A549 (cell line): ENCODE data around the gene RARA. TPM values are rescaled to one million over a fixed set of nuclear protein-coding genes. Genes with fewer than 3 reads are reported as not detected.

Experiments used
- ATAC-seq, 2 experiments: fragments of 200-7000 bp in 1 of 2; fragments of >200 bp in 1 of 2; cut with Nextera tagmentation in 1 of 2; cut with Tn5 transposase in 1 of 2; 3 replicates each; pipeline versions ENCODE4 v1.8.0 to v1.9.1; 2018 to 2020; ENCODE audit warnings: mild to moderate bottlenecking in 1 of 2, moderate library complexity in 1 of 2
- CTCF ChIA-PET: fragments of 300-600 bp; sonication (Branson Sonifier 250); formaldehyde crosslinking; extraction: SDS; loops from one replicate; lab custom pipeline; 2021; ENCODE audit warnings: antibody characterized with exemption, inconsistent platforms; lab: Yijun Ruan, JAX
- POLR2A ChIA-PET: fragments of 350-600 bp; formaldehyde crosslinking; extraction: SDS; loops from one replicate; lab custom pipeline; 2021; ENCODE audit warnings: antibody characterized with exemption, inconsistent platforms; lab: Yijun Ruan, JAX
- DNase-seq, 2 experiments: peaks; one replicate each; pipeline versions ENCODE4 v3.0.0 to v3.0.0-alpha.2; 2011 to 2016; ENCODE audit warnings: low read depth in 1 of 2, low spot score in 1 of 2
- FAIRE-seq: peaks from 2 replicates; lab custom pipeline; 2011; peaks lifted over from hg19 to GRCh38; lab: Jason Lieb, UNC
- H3K27ac ChIP-seq, 2 experiments: fragments of >200 bp; sonication (Bioruptor Twin); formaldehyde crosslinking; 3 replicates each; pipeline ENCODE4 v1.5.1; 2016 to 2017
- H3K4me1 ChIP-seq: fragments of >200 bp; sonication (Bioruptor Twin); formaldehyde crosslinking; 3 replicates; pipeline ENCODE4 v1.6.1; 2016
- H3K4me2 ChIP-seq: fragments of >200 bp; sonication (Bioruptor Twin); formaldehyde crosslinking; 3 replicates; pipeline ENCODE4 v1.6.1; 2016
- H3K4me3 ChIP-seq: fragments of >200 bp; sonication (Bioruptor Twin); formaldehyde crosslinking; 3 replicates; pipeline ENCODE4 v1.5.1; 2016
- H3K9me3 ChIP-seq: fragments of >200 bp; sonication (Bioruptor Twin); formaldehyde crosslinking; 3 replicates; pipeline ENCODE4 v1.6.1; 2016
- BHLHE40 ChIP-seq: IDR thresholded peaks from 2 replicates; pipeline ENCODE4 v1.6.1; 2012; ENCODE audit warnings: low read depth, low read length, inconsistent platforms
- CBX2 ChIP-seq: fragments of 200-600 bp; sonication (generic); IDR thresholded peaks from 2 replicates; pipeline ENCODE4 v1.6.1; 2016; ENCODE audit warnings: low read depth, mild to moderate bottlenecking, borderline replicate concordance
- CBX8 ChIP-seq: fragments of 200-600 bp; sonication (generic); IDR thresholded peaks from 2 replicates; pipeline ENCODE4 v1.6.1; 2016
- CHD2 ChIP-seq: fragments of 150-350 bp; IDR thresholded peaks from 2 replicates; pipeline ENCODE4 v1.6.1; 2014; ENCODE audit warnings: low read length; ENCODE audit not compliant: partially characterized antibody
- CHD4 ChIP-seq: fragments of 200-600 bp; sonication (generic); IDR thresholded peaks from 2 replicates; pipeline ENCODE4 v1.6.1; 2016; ENCODE audit warnings: antibody characterized with exemption, mild to moderate bottlenecking, borderline replicate concordance
- EP300 ChIP-seq, 2 experiments: fragments of >200 bp; sonication (Bioruptor Twin); formaldehyde crosslinking; IDR thresholded peaks; 2 replicates in 1 of 2; 3 replicates in 1 of 2; pipeline ENCODE4 v1.6.1; 2016 to 2017
- ESRRA ChIP-seq: fragments of 150-350 bp; IDR thresholded peaks from 2 replicates; pipeline ENCODE4 v1.6.1; 2014; ENCODE audit warnings: mild to moderate bottlenecking, low read length, borderline replicate concordance
- FOSB ChIP-seq: fragments of 250-450 bp; sonication (Bioruptor Pico); IDR thresholded peaks from 2 replicates; pipeline ENCODE4 v1.5.0; 2020; ENCODE audit warnings: mild to moderate bottlenecking, moderate library complexity
- FOSL2 ChIP-seq, 2 experiments: fragments of 450-650 bp in 1 of 2; fragments of >200 bp in 1 of 2; sonication (Bioruptor Twin) in 1 of 2; formaldehyde crosslinking; IDR thresholded peaks; 2 replicates each; pipeline versions ENCODE4 v1.5.0 to v1.6.1; 2016 to 2020; ENCODE audit warnings: mild to moderate bottlenecking in 1 of 2, moderate library complexity in 1 of 2
- HOXB13 ChIP-seq: fragments of 250-450 bp; sonication (Bioruptor Pico); IDR thresholded peaks from 2 replicates; pipeline ENCODE4 v1.5.0; 2020; ENCODE audit warnings: low read depth, mild to moderate bottlenecking, moderate library complexity
- JUNB ChIP-seq: fragments of >200 bp; sonication (Bioruptor Twin); formaldehyde crosslinking; IDR thresholded peaks from 2 replicates; pipeline ENCODE4 v1.6.1; 2016
- KDM1A ChIP-seq: fragments of 200-600 bp; sonication (generic); IDR thresholded peaks from 2 replicates; pipeline ENCODE4 v1.6.1; 2016; ENCODE audit warnings: low read depth, mild to moderate bottlenecking
- KDM5A ChIP-seq: fragments of 200-600 bp; sonication (generic); IDR thresholded peaks from 2 replicates; pipeline ENCODE4 v1.6.1; 2016; ENCODE audit warnings: antibody characterized with exemption, mild to moderate bottlenecking
- NFE2L2 ChIP-seq: fragments of 150-350 bp; conservative IDR thresholded peaks from 2 replicates; pipeline ENCODE4 v1.6.1; 2014; ENCODE audit warnings: low read length
- POLR2AphosphoS2 ChIP-seq: conservative IDR thresholded peaks from 2 replicates; pipeline ENCODE4 v1.6.1; 2012; ENCODE audit warnings: low read length, improper control_type of control experiment, inconsistent platforms
- RAD21 ChIP-seq, 2 experiments: fragments of >200 bp in 1 of 2; sonication (Bioruptor Twin) in 1 of 2; formaldehyde crosslinking in 1 of 2; IDR thresholded peaks in 1 of 2; conservative IDR thresholded peaks in 1 of 2; 2 replicates in 1 of 2; 3 replicates in 1 of 2; pipeline ENCODE4 v1.6.1; 2012 to 2018; ENCODE audit warnings: inconsistent platforms in 1 of 2
- RFX5 ChIP-seq: fragments of 450-650 bp; IDR thresholded peaks from 2 replicates; pipeline ENCODE4 v1.7.1; 2014; ENCODE audit warnings: antibody characterized with exemption, mild to moderate bottlenecking, moderate library complexity
- SMC3 ChIP-seq: fragments of >200 bp; sonication (Bioruptor Twin); formaldehyde crosslinking; IDR thresholded peaks from 3 replicates; pipeline ENCODE4 v1.6.1; 2018; ENCODE audit warnings: inconsistent platforms
- SREBF2 ChIP-seq: fragments of 450-650 bp; IDR thresholded peaks from 2 replicates; pipeline ENCODE4 v1.6.1; 2014; ENCODE audit warnings: mild to moderate bottlenecking, moderate library complexity
- TFCP2L1 ChIP-seq: fragments of 250-450 bp; sonication (Bioruptor Pico); IDR thresholded peaks from 2 replicates; pipeline ENCODE4 v1.5.0; 2021; ENCODE audit warnings: mild to moderate bottlenecking
- TP53 ChIP-seq: fragments of 250-450 bp; sonication (Bioruptor Pico); IDR thresholded peaks from 2 replicates; pipeline ENCODE4 v1.5.0; 2021; ENCODE audit warnings: mild to moderate bottlenecking, moderate library complexity
- ZC3H11A ChIP-seq: fragments of 450-650 bp; IDR thresholded peaks from 2 replicates; pipeline ENCODE4 v1.6.1; 2014; ENCODE audit warnings: antibody characterized with exemption, mild to moderate bottlenecking
- WGBS: methylation state at CpG from one replicate; pipeline ENCODE4 v1.1.6; 2017; ENCODE audit errors: missing lambda C conversion rate; 5-methylcytosine and 5-hydroxymethylcytosine counted together
- polyA plus RNA-seq, 4 experiments: library from polyadenylated mRNA; depleted of rRNA in 3 of 4; stranded (reverse); fragments of >200 nt; fragmentation: RNase III in 1 of 4; extraction: RNeasy Plus Mini Kit Qiagen cat#74134 plus additional on column Dnase treatment in 1 of 4; gene quantifications; 2 replicates in 3 of 4; 3 replicates in 1 of 4; pipeline ENCODE4 v1.2.3, GENCODE V29; 2011 to 2017
- small RNA-seq, 6 experiments: library from RNA; depleted of rRNA; stranded (forward); fragments of <200 nt; gene quantifications; one replicate each; pipeline ENCODE3, GENCODE V24; 2012
- TF ChIP-seq, protein P1 (sequence below): IDR thresholded peaks from 2 replicates; pipeline ENCODE4 v1.6.1; 2012; ENCODE audit warnings: low read depth, borderline replicate concordance
- TF ChIP-seq, protein P2 (sequence below): fragments of 150-350 bp; IDR thresholded peaks from 2 replicates; pipeline ENCODE4 v1.6.1; 2014; ENCODE audit warnings: low read depth, mild to moderate bottlenecking, low read length

The RARA gene
- polyA plus RNA-seq, 2 of the 4 experiments (the other 2 are of a cell fraction), result 8.6 to 17.2 TPM

DNA sequence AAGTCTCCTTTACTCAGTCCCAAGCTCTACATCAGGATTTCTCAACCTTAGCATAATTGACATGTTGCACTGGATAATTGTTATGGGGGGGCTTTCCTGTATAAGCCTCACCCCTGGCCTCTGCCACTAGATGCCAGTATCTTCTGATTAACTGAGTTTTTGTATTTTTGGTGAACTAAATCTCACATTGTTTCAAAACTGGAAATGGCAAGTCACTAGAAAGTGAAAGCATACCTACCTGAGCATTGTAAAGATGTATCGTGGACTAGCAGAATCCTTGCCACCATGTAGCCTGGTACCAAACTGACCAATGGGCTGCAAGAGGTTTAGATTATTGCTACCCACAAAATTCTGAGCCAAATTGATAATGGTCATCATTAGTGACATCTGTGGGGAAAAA lies 93.7 kb downstream of the RARA start:
- Histone ChIP-seq H3K9me3 (no peaks in the 10 kb centered on the region), H3K4me3 (no peak overlapping the region), H3K4me1 (peaks cover 12% of the 10 kb centered on the region; the same call in 1 of the 3 replicates), H3K4me2 (no peak overlapping the region), H3K27ac (peak overlapping the region in 1 of 2 experiments; percentile 0; a peak in 1 of 6 replicates)
- FAIRE-seq (no peak), ATAC-seq (no peak), DNase-seq (no peak)
- ChIA-PET CTCF (interaction anchor here (0.9 to 6.8 kb wide), 9 partner anchors 9 to 158 kb away, joined by 3 to 113 read pairs (median 7); partner anchors contain the start of gene TOP2A), POLR2A (no interaction called here)
- no peak for TF ChIP-seq CBX8
- TF ChIP-seq, protein P1, sequence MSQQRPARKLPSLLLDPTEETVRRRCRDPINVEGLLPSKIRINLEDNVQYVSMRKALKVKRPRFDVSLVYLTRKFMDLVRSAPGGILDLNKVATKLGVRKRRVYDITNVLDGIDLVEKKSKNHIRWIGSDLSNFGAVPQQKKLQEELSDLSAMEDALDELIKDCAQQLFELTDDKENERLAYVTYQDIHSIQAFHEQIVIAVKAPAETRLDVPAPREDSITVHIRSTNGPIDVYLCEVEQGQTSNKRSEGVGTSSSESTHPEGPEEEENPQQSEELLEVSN, result no peak
- no peak for TF ChIP-seq RFX5
- TF ChIP-seq POLR2AphosphoS2, result no peak
- TF ChIP-seq KDM5A, result no peak
- no peak for TF ChIP-seq FOSL2 (IDR thresholded peaks at IDR 0.05)
- no peak for TF ChIP-seq FOSL2 (CRISPR knock-in tag; IDR thresholded peaks at IDR 0.05)
- no peak for TF ChIP-seq CHD2
- TF ChIP-seq CBX2, result no peak
- no peak for TF ChIP-seq FOSB
- no peak for TF ChIP-seq SMC3
- no peak for TF ChIP-seq TP53 (CRISPR knock-in tag)
- TF ChIP-seq RAD21 (conservative IDR thresholded peaks at IDR 0.05 in 1 of 2, IDR thresholded peaks at IDR 0.05 in 1 of 2), result no peak
- WGBS, result 97% methylated on average over 1 of the region's 1 CpG

DNA sequence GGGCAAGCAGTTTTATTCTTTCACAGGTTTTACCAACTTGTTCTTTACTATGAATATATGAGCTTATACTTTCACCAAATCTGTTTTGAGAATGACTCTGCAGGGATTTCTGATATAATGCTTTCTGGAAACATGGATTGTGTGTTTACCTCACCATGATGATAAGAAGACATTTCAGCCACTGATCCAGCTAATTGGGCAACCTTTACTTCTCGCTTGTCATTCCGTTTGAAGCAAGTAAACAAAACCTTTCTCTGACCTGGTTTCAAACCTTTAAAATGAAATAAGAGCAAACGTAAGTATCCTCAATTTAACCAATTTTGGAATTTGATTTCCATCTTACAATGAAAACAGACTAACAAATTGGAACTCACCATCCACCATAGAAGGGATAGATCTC lies 95.0 kb downstream of the RARA start:
- no peak for TF ChIP-seq ZC3H11A
- no peak for TF ChIP-seq ESRRA
- TF ChIP-seq, protein P2, sequence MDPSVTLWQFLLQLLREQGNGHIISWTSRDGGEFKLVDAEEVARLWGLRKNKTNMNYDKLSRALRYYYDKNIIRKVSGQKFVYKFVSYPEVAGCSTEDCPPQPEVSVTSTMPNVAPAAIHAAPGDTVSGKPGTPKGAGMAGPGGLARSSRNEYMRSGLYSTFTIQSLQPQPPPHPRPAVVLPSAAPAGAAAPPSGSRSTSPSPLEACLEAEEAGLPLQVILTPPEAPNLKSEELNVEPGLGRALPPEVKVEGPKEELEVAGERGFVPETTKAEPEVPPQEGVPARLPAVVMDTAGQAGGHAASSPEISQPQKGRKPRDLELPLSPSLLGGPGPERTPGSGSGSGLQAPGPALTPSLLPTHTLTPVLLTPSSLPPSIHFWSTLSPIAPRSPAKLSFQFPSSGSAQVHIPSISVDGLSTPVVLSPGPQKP, result no peak
- TF ChIP-seq RAD21 (conservative IDR thresholded peaks at IDR 0.05 in 1 of 2, IDR thresholded peaks at IDR 0.05 in 1 of 2), result no peak
- no peak for TF ChIP-seq KDM1A
- no peak for TF ChIP-seq NFE2L2
- TF ChIP-seq EP300 (IDR thresholded peaks at IDR 0.05), result no peak
- no peak for TF ChIP-seq CHD2
- TF ChIP-seq TFCP2L1, result no peak
- TF ChIP-seq JUNB, result no peak
- TF ChIP-seq HOXB13 (CRISPR knock-in tag), result no peak
- TF ChIP-seq SREBF2, result no peak
- TF ChIP-seq, protein P1, result no peak
- TF ChIP-seq CHD4, result no peak
- no peak for TF ChIP-seq BHLHE40
- FAIRE-seq (no peak), ATAC-seq (no peak), DNase-seq (no peak)
- 84% methylated on average over 3 of the region's 3 CpGs for WGBS
- POLR2A ChIA-PET, result no interaction called here
- Histone ChIP-seq H3K9me3 (no peaks in the 10 kb centered on the region), H3K27ac (no peak overlapping the region), H3K4me2 (no peak overlapping the region), H3K4me1 (peaks cover 12% of the 10 kb centered on the region; the same call in 1 of the 3 replicates), H3K4me3 (no peak overlapping the region)
- CTCF ChIA-PET, result interaction anchor here (1.1 to 2.8 kb wide), 3 partner anchors 11 to 157 kb away, joined by 3 to 10 read pairs (median 9); partner anchors contain the start of gene TOP2A

Small RNA genes within 50 kb of the gene (small RNA-seq; reads per million reads assigned to genes)
- gene RF00019 (0 reads per million in 6 experiments), gene RNA5SP441 (0 to 19.7 (median 0) reads per million in 6 experiments)

Other genes with a start within 250 kb of the RARA start
- 20.1 and 27.4 TPM in 2 replicates for gene THRA, start 246.2 kb upstream of the RARA start, polyA plus RNA-seq (2011; rRNA removed)
- gene THRA, start 246.2 kb upstream of the RARA start, polyA plus RNA-seq (2017; fragmentation: RNase III; extraction: RNeasy Plus Mini Kit Qiagen cat#74134 plus additional on column Dnase treatment), result 16.1 to 23.7 TPM (median 22.5 TPM) in 3 replicates
- 1.2 and 2.4 TPM in 2 replicates for gene NR1D1, start 208.6 kb upstream of the RARA start, polyA plus RNA-seq (2011; rRNA removed)
- gene NR1D1, start 208.6 kb upstream of the RARA start, polyA plus RNA-seq (2017; fragmentation: RNase III; extraction: RNeasy Plus Mini Kit Qiagen cat#74134 plus additional on column Dnase treatment), result 3.0 to 4.6 TPM (median 4.4 TPM) in 3 replicates
- 87.8 and 95.1 TPM in 2 replicates for gene MSL1, start 187.2 kb upstream of the RARA start, polyA plus RNA-seq (2011; rRNA removed)
- gene MSL1, start 187.2 kb upstream of the RARA start, polyA plus RNA-seq (2017; fragmentation: RNase III; extraction: RNeasy Plus Mini Kit Qiagen cat#74134 plus additional on column Dnase treatment), result 60.4 to 70.1 TPM (median 64.8 TPM) in 3 replicates
- 62.8 and 67.9 TPM in 2 replicates for gene CASC3, start 168.6 kb upstream of the RARA start, polyA plus RNA-seq (2011; rRNA removed)
- gene CASC3, start 168.6 kb upstream of the RARA start, polyA plus RNA-seq (2017; fragmentation: RNase III; extraction: RNeasy Plus Mini Kit Qiagen cat#74134 plus additional on column Dnase treatment), result 44.5 to 48.2 TPM (median 45.5 TPM) in 3 replicates
- gene RAPGEFL1, start 131.7 kb upstream of the RARA start, polyA plus RNA-seq (2011; rRNA removed), result 3.7 and 4.1 TPM in 2 replicates
- gene RAPGEFL1, start 131.7 kb upstream of the RARA start, polyA plus RNA-seq (2017; fragmentation: RNase III; extraction: RNeasy Plus Mini Kit Qiagen cat#74134 plus additional on column Dnase treatment), result 4.7 to 4.8 TPM (median 4.8 TPM) in 3 replicates
- gene WIPF2, start 89.9 kb upstream of the RARA start, polyA plus RNA-seq (2011; rRNA removed), result 13.8 and 15.3 TPM in 2 replicates
- 19.3 to 21.5 TPM (median 20.8 TPM) in 3 replicates for gene WIPF2, start 89.9 kb upstream of the RARA start, polyA plus RNA-seq (2017; fragmentation: RNase III; extraction: RNeasy Plus Mini Kit Qiagen cat#74134 plus additional on column Dnase treatment)
- gene CDC6, start 21.3 kb upstream of the RARA start, polyA plus RNA-seq (2011; rRNA removed), result 71.4 and 79.5 TPM in 2 replicates
- 66.6 to 67.5 TPM (median 67.0 TPM) in 3 replicates for gene CDC6, start 21.3 kb upstream of the RARA start, polyA plus RNA-seq (2017; fragmentation: RNase III; extraction: RNeasy Plus Mini Kit Qiagen cat#74134 plus additional on column Dnase treatment)
- gene GJD3, start 55.6 kb downstream of the RARA start, polyA plus RNA-seq (2011; rRNA removed), result 0.09 TPM in 1 of 2 replicates, not detected in the other
- gene GJD3, start 55.6 kb downstream of the RARA start, polyA plus RNA-seq (2017; fragmentation: RNase III; extraction: RNeasy Plus Mini Kit Qiagen cat#74134 plus additional on column Dnase treatment), result 0.40 to 1.2 TPM (median 0.70 TPM) in 3 replicates
- gene TOP2A, start 108.7 kb downstream of the RARA start, polyA plus RNA-seq (2011; rRNA removed), result 273 and 416 TPM in 2 replicates
- gene TOP2A, start 108.7 kb downstream of the RARA start, polyA plus RNA-seq (2017; fragmentation: RNase III; extraction: RNeasy Plus Mini Kit Qiagen cat#74134 plus additional on column Dnase treatment), result 210 to 241 TPM (median 226 TPM) in 3 replicates
- 1,080 and 1,577 TPM in 2 replicates for gene IGFBP4, start 134.3 kb downstream of the RARA start, polyA plus RNA-seq (2011; rRNA removed)
- gene IGFBP4, start 134.3 kb downstream of the RARA start, polyA plus RNA-seq (2017; fragmentation: RNase III; extraction: RNeasy Plus Mini Kit Qiagen cat#74134 plus additional on column Dnase treatment), result 1,501 to 1,941 TPM (median 1,829 TPM) in 3 replicates
- 24.2 and 45.9 TPM in 2 replicates for gene TNS4, start 192.4 kb downstream of the RARA start, polyA plus RNA-seq (2011; rRNA removed)
- gene TNS4, start 192.4 kb downstream of the RARA start, polyA plus RNA-seq (2017; fragmentation: RNase III; extraction: RNeasy Plus Mini Kit Qiagen cat#74134 plus additional on column Dnase treatment), result 61.6 to 75.9 TPM (median 73.5 TPM) in 3 replicates